GM12891 (cell line): ENCODE measurements around the gene RAPH1.
"Not testable (repeated sequence)": the region's sequence is repeated elsewhere in the genome, so short reads cannot be mapped to it uniquely, and the experiment has no call there.

ENCODE experiments used
- DNase-seq: peaks from one replicate; pipeline ENCODE4 v3.0.0; 2011; ENCODE audit warnings: low spot score; ENCODE audit not compliant: insufficient read length
- FAIRE-seq: peaks from 2 replicates; lab custom pipeline; 2011; peaks lifted over from hg19 to GRCh38; lab: Jason Lieb, UNC
- PAX5 ChIP-seq: IDR thresholded peaks from 2 replicates; pipeline ENCODE4 v1.6.1; 2011; ENCODE audit warnings: low read length, moderate library complexity, mild to moderate bottlenecking; ENCODE audit not compliant: insufficient read depth, severe bottlenecking
- POLR2A ChIP-seq: IDR thresholded peaks from 2 replicates; pipeline ENCODE4 v1.6.1; 2011; ENCODE audit warnings: low read depth, low read length, control low read depth
- POLR2AphosphoS5 ChIP-seq: IDR thresholded peaks from 2 replicates; pipeline ENCODE4 v1.6.1; 2011; ENCODE audit warnings: low read depth, low read length, control low read depth
- POU2F2 ChIP-seq: IDR thresholded peaks from 2 replicates; pipeline ENCODE4 v1.6.1; 2011; ENCODE audit warnings: low read depth, mild to moderate bottlenecking, control low read depth, low read length, moderate library complexity
- SPI1 ChIP-seq: IDR thresholded peaks from 2 replicates; pipeline ENCODE4 v1.6.1; 2011; ENCODE audit warnings: low read depth, low read length, control low read depth
- TAF1 ChIP-seq: IDR thresholded peaks from 2 replicates; pipeline ENCODE4 v1.6.1; 2011; ENCODE audit warnings: low read depth, low read length, control low read depth

The RAPH1 gene

DNA sequence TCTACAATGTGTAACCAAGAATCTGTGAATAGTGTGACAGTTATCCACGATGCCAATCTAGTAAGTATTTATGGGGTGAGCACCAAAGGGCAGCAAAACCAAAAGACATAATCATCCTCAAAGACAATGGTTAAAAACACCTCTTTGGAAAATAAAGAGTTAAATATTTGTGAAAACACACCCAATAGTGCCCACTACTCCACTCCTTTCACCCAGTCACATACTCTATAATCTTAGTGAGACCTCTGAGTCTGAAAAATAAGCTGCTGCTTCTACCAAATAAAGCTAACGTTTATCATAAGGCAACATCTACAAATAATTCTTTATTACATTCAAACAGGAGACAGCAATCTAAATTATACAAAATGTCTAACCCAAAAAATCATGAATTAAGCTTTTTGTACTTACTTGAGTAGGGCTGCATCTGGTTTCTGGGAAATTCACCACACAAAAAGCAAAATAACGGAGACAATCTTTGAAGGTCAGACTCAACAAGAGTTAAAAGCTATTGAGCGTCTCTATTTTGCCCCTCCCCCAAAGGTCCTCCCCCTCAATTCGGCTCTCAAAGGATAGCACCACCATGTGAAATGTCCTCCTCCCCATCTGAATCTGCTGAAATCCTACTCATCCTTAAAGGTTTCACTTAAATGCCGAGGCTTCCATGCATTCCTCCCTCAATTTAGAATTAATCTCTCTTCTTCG lies 2.0 kb downstream of the RAPH1 start:
- DNase-seq = no peak

DNA sequence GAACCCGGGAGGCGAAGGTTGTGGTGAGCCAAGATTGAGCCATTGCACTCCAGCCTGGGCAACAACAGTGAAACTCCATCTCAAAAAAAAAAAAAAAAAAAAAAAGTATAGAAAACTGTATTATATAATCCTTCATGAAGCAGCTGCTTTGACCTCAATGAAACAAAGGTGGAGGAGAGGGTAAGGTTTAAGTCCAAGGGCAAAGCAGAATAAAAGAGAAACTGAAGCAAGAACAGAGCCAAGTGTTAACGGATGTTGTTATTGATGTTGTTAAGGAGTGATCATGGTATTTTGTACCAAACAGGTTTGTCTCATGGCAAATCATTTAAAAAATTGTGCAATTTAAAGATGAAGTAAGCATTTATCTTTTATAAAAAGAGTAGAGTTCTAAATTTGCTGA lies 7.4 kb downstream of the RAPH1 start:
- FAIRE-seq (peak; percentile 9), DNase-seq (no peak)
- no peak for TF ChIP-seq TAF1
- no peak for TF ChIP-seq SPI1
- TF ChIP-seq PAX5 = no peak
- TF ChIP-seq POU2F2 = no peak
- no peak for TF ChIP-seq POLR2A
- TF ChIP-seq POLR2AphosphoS5 = no peak

More for the DNA sequence above, 2.0 kb downstream of the RAPH1 start:
- FAIRE-seq = no peak
- no peak for TF ChIP-seq SPI1
- no peak for TF ChIP-seq POLR2A
- TF ChIP-seq TAF1 = no peak
- TF ChIP-seq POU2F2 = no peak
- no peak for TF ChIP-seq PAX5
- no peak for TF ChIP-seq POLR2AphosphoS5

- not testable (repeated sequence) for DNase-seq, FAIRE-seq
Measured at GRCh38 chr2:203513268-203513667, 21.8 kb downstream of the RAPH1 start.

- DNase-seq (no peak), FAIRE-seq (no peak)
- TF ChIP-seq POLR2AphosphoS5 (no peak), TAF1 (no peak), POLR2A (no peak), POU2F2 (no peak), SPI1 (no peak), PAX5 (no peak)
Measured at GRCh38 chr2:203510941-203511305, 24.2 kb downstream of the RAPH1 start.

DNA sequence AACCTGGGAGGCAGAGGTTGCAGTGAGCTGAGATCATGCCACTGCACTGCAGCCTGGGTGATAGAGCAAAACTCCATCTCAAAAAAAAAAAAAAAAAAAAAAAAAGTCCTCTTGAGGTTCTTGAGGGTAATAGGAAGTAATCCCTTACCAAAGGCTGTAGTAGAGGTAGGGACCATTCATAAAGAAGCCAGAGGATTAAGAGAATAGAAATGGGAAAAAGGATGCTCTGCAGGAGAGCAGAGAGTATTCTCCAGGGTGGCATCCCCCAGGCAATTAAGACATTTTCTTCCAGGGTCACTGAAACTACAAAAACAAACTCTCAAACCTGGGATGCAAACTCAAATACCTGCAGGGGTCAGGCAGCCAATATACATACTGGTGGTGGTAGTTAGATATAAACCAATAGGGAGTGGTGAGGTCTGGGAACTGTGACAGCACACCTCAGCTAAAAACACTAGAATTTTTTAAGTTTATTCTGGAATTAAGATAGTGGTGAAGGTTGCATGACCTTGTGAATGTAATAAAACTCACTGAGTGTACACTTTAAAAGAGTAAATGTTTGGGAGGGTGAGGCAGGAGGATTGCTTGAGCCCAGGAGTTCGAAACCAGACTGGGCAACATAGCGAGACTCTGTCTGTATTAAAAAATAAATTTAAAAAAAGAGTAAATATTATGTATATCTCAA lies 24.7 kb downstream of the RAPH1 start:
- TF ChIP-seq TAF1 (no peak), POU2F2 (no peak), SPI1 (no peak), POLR2AphosphoS5 (no peak), PAX5 (no peak), POLR2A (no peak)
- no peak for FAIRE-seq

GRCh38 chr2:203503460-203503859 lies 31.6 kb downstream of the RAPH1 start:
- not testable (repeated sequence) for FAIRE-seq, DNase-seq

More for the DNA sequence above, 24.7 kb downstream of the RAPH1 start:
- no peak for DNase-seq

DNA sequence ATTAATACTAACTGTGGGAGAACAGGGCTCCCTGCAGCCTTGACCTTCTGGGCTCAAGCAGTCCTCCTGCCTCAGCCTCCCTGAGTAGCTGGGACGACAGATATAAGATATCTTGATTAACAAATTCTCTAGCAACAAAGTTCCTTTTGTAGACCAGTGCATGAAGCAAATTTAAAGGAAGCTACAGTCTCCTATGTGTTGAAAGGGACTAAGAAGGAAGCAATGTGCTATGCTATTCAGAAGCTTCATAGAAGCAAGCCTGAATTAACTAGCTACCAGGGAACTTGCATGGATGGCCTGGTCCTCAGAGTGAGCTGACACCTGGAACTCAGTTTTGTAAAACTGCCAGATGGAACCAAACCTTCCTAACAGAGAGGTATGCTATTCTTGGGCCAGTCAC lies 33.2 kb downstream of the RAPH1 start:
- no peak for DNase-seq
- no peak for TF ChIP-seq POLR2AphosphoS5
- no peak for FAIRE-seq

- DNase-seq (no peak), FAIRE-seq (no peak)
- TF ChIP-seq POU2F2 (no peak), SPI1 (no peak), POLR2AphosphoS5 (no peak), PAX5 (no peak), TAF1 (no peak), POLR2A (no peak)
Measured at GRCh38 chr2:203500951-203501350, 34.1 kb downstream of the RAPH1 start.

- FAIRE-seq (no peak), DNase-seq (no peak)
- TF ChIP-seq POU2F2 = no peak
- TF ChIP-seq POLR2A = no peak
- no peak for TF ChIP-seq PAX5
- TF ChIP-seq SPI1 = no peak
- no peak for TF ChIP-seq POLR2AphosphoS5
- no peak for TF ChIP-seq TAF1
Measured at GRCh38 chr2:203500297-203500696, 34.8 kb downstream of the RAPH1 start.

DNA sequence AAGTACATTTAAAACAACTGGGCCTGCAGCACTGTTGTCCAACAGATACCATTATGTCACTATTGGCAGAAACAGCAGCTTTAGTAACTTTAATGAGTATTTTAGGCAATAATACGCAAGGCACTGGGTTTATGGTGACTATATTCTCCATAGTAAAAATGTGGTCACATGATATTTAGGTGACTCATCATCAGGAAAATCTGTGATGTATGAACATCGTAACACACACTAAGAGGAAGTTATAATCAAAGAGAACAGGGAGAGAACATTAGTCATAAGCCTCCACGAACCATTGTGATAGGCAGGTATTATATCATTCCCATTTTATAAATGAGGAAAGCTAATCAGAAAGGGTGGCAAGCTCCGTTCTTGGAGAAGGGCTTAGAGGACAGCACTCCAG lies 36.9 kb downstream of the RAPH1 start:
- FAIRE-seq = no peak
- no peak for DNase-seq
- no peak for TF ChIP-seq TAF1
- no peak for TF ChIP-seq POU2F2
- TF ChIP-seq POLR2AphosphoS5 = no peak
- no peak for TF ChIP-seq PAX5
- TF ChIP-seq SPI1 = no peak
- no peak for TF ChIP-seq POLR2A

- FAIRE-seq = no peak
- TF ChIP-seq PAX5 (no peak), POU2F2 (no peak)
- DNase-seq = no peak
Measured at GRCh38 chr2:203492965-203493364, 42.1 kb downstream of the RAPH1 start.
